Effector memory CD8-positive, alpha-beta T cell (primary cell): ENCODE measurements around the gene NDUFAF8.

Experiments
- ATAC-seq: fragments of 150-1000 bp; cut with Tn5 transposase; replicated peaks from 2 replicates; pipeline ENCODE4 v1.10.0; 2021; ENCODE audit warnings: mild to moderate bottlenecking, moderate library complexity
- DNase-seq, 3 experiments: peaks; one replicate each; pipeline ENCODE4 v3.0.0; 2021
- H3K27ac Mint-ChIP-seq, 2 donors: one replicate each; pipeline ENCODE4 v1.8.0; 2022; ENCODE audit warnings: mild to moderate bottlenecking in 2 of 2, mixed read lengths in 2 of 2, moderate library complexity in 2 of 2
- H3K27me3 Mint-ChIP-seq, 2 donors: one replicate each; pipeline ENCODE4 v1.8.0; 2022; ENCODE audit warnings: mixed read lengths in 2 of 2
- H3K36me3 Mint-ChIP-seq: one replicate; pipeline ENCODE4 v1.8.0; 2022; ENCODE audit warnings: mild to moderate bottlenecking, moderate library complexity, mixed read lengths; ENCODE audit not compliant: insufficient read depth
- H3K4me1 Mint-ChIP-seq, 2 donors: one replicate each; pipeline ENCODE4 v1.8.0; 2022; ENCODE audit warnings: low read depth in 2 of 2, mixed read lengths in 2 of 2
- H3K4me3 Mint-ChIP-seq, 2 donors: one replicate each; pipeline ENCODE4 v1.8.0; 2022; ENCODE audit warnings: mild to moderate bottlenecking in 2 of 2, mixed read lengths in 2 of 2, moderate library complexity in 2 of 2
- H3K9me3 Mint-ChIP-seq, 2 donors: one replicate each; pipeline ENCODE4 v1.8.0; 2022; ENCODE audit warnings: mixed read lengths in 2 of 2

Gene NDUFAF8

GRCh38 chr17:81251094-81251708 lies 12.1 kb downstream of the NDUFAF8 start:
- Mint-ChIP-seq H3K36me3 (peaks cover 36% of the 10 kb centered on the region), H3K4me3 (peak overlapping the region in 1 of 2 donors; percentile 22), H3K4me1 (peaks cover 15 to 17% of the 10 kb centered on the region in 2 donors), H3K9me3 (no peaks in the 10 kb centered on the region), H3K27me3 (no peaks in the 10 kb centered on the region), H3K27ac (peak overlapping the region in 1 of 2 donors; percentile 19)
- DNase-seq (no peak), ATAC-seq (no peak)

- Mint-ChIP-seq H3K27me3 (no peaks in the 10 kb centered on the region), H3K36me3 (peaks cover 36% of the 10 kb centered on the region), H3K27ac (peak overlapping the region in 1 of 2 donors; percentile 83), H3K4me3 (peak overlapping the region in 1 of 2 donors; percentile 22), H3K9me3 (no peaks in the 10 kb centered on the region), H3K4me1 (peaks cover 14 to 17% of the 10 kb centered on the region in 2 donors)
- DNase-seq = peak in 1 of 3 experiments; percentile 30
- peak; percentile 57 for ATAC-seq
Observed at GRCh38 chr17:81251709-81252301, 12.7 kb downstream of the NDUFAF8 start.

- Mint-ChIP-seq H3K27ac (peak overlapping the region in 1 of 2 donors; percentile 83), H3K36me3 (peaks cover 36% of the 10 kb centered on the region), H3K27me3 (no peaks in the 10 kb centered on the region), H3K9me3 (no peaks in the 10 kb centered on the region), H3K4me3 (peak overlapping the region in 1 of 2 donors; percentile 21), H3K4me1 (peaks cover 11 to 17% of the 10 kb centered on the region in 2 donors)
- ATAC-seq (no peak), DNase-seq (no peak)
Observed at GRCh38 chr17:81252326-81252986, 13.3 kb downstream of the NDUFAF8 start.

GRCh38 chr17:81252987-81253329 lies 13.8 kb downstream of the NDUFAF8 start:
- ATAC-seq = no peak
- no peaks in the 10 kb centered on the region for H3K9me3 Mint-ChIP-seq
- H3K36me3 Mint-ChIP-seq = peaks cover 36% of the 10 kb centered on the region
- no peaks in the 10 kb centered on the region for H3K27me3 Mint-ChIP-seq
- peak overlapping the region in 1 of 2 donors; percentile 19 for H3K4me3 Mint-ChIP-seq
- no peak for DNase-seq
- peaks cover 11 to 17% of the 10 kb centered on the region in 2 donors for H3K4me1 Mint-ChIP-seq
- H3K27ac Mint-ChIP-seq = peak overlapping the region; percentile 59 to 79

GRCh38 chr17:81253358-81254131 lies 14.4 kb downstream of the NDUFAF8 start:
- ATAC-seq (peak; percentile 84), DNase-seq (peak; percentile 55 to 59 (median 58))
- no peaks in the 10 kb centered on the region for H3K27me3 Mint-ChIP-seq
- peak overlapping the region; percentile 59 to 79 for H3K27ac Mint-ChIP-seq
- no peaks in the 10 kb centered on the region for H3K9me3 Mint-ChIP-seq
- peak overlapping the region in 1 of 2 donors; percentile 19 for H3K4me3 Mint-ChIP-seq
- peaks cover 11 to 17% of the 10 kb centered on the region in 2 donors for H3K4me1 Mint-ChIP-seq
- H3K36me3 Mint-ChIP-seq = peaks cover 36% of the 10 kb centered on the region

GRCh38 chr17:81254955-81255717 lies 16.0 kb downstream of the NDUFAF8 start:
- H3K9me3 Mint-ChIP-seq = no peaks in the 10 kb centered on the region
- H3K4me3 Mint-ChIP-seq = no peak overlapping the region
- peak overlapping the region in 1 of 2 donors; percentile 60 for H3K27ac Mint-ChIP-seq
- H3K27me3 Mint-ChIP-seq = no peaks in the 10 kb centered on the region
- H3K36me3 Mint-ChIP-seq = peaks cover 28% of the 10 kb centered on the region
- peaks cover 11 to 17% of the 10 kb centered on the region in 2 donors for H3K4me1 Mint-ChIP-seq
- ATAC-seq (no peak), DNase-seq (no peak)

- Mint-ChIP-seq H3K9me3 (no peaks in the 10 kb centered on the region), H3K27ac (no peak overlapping the region), H3K36me3 (peaks cover 34% of the 10 kb centered on the region), H3K4me3 (no peak overlapping the region), H3K4me1 (peaks cover 11 to 17% of the 10 kb centered on the region in 2 donors), H3K27me3 (no peaks in the 10 kb centered on the region)
- DNase-seq = no peak
- ATAC-seq = no peak
Observed at GRCh38 chr17:81256616-81257015, 17.5 kb downstream of the NDUFAF8 start.

GRCh38 chr17:81257533-81257932 lies 18.4 kb downstream of the NDUFAF8 start:
- H3K36me3 Mint-ChIP-seq = peaks cover 35% of the 10 kb centered on the region
- DNase-seq (no peak), ATAC-seq (no peak)
- no peaks in the 10 kb centered on the region for H3K27me3 Mint-ChIP-seq
- H3K4me1 Mint-ChIP-seq = peaks cover 11 to 12% of the 10 kb centered on the region in 2 donors
- no peak overlapping the region for H3K27ac Mint-ChIP-seq
- H3K4me3 Mint-ChIP-seq = no peak overlapping the region
- no peaks in the 10 kb centered on the region for H3K9me3 Mint-ChIP-seq

- Mint-ChIP-seq H3K36me3 (peaks cover 32% of the 10 kb centered on the region), H3K4me3 (no peak overlapping the region), H3K27me3 (no peaks in the 10 kb centered on the region), H3K4me1 (peaks cover 7 to 8% of the 10 kb centered on the region in 2 donors), H3K27ac (no peak overlapping the region), H3K9me3 (no peaks in the 10 kb centered on the region)
- ATAC-seq = no peak
- DNase-seq = no peak
Observed at GRCh38 chr17:81258292-81258691, 19.2 kb downstream of the NDUFAF8 start.

- Mint-ChIP-seq H3K9me3 (no peaks in the 10 kb centered on the region), H3K27me3 (no peaks in the 10 kb centered on the region), H3K36me3 (peaks cover 28% of the 10 kb centered on the region), H3K4me1 (no peaks in the 10 kb centered on the region), H3K27ac (no peak overlapping the region), H3K4me3 (no peak overlapping the region)
- no peak for ATAC-seq
- DNase-seq = no peak
Observed at GRCh38 chr17:81259058-81259605, 20.0 kb downstream of the NDUFAF8 start.

- Mint-ChIP-seq H3K9me3 (no peaks in the 10 kb centered on the region), H3K27ac (no peak overlapping the region), H3K36me3 (peaks cover 33% of the 10 kb centered on the region), H3K27me3 (no peaks in the 10 kb centered on the region), H3K4me1 (no peaks in the 10 kb centered on the region), H3K4me3 (no peak overlapping the region)
- no peak for ATAC-seq
- no peak for DNase-seq
Observed at GRCh38 chr17:81260171-81260570, 21.1 kb downstream of the NDUFAF8 start.

GRCh38 chr17:81260641-81261040 lies 21.5 kb downstream of the NDUFAF8 start:
- no peak overlapping the region for H3K27ac Mint-ChIP-seq
- no peaks in the 10 kb centered on the region for H3K27me3 Mint-ChIP-seq
- H3K36me3 Mint-ChIP-seq = peaks cover 36% of the 10 kb centered on the region
- ATAC-seq (no peak), DNase-seq (no peak)
- peaks cover 0 to under 1% of the 10 kb centered on the region in 2 donors for H3K4me1 Mint-ChIP-seq
- no peak overlapping the region for H3K4me3 Mint-ChIP-seq
- no peaks in the 10 kb centered on the region for H3K9me3 Mint-ChIP-seq
